Measurements from ENCODE around the gene CDS2. TPM values are rescaled to one million over a fixed set of nuclear protein-coding genes. Genes with fewer than 3 reads are reported as not detected.

Gene CDS2
- total RNA-seq, 4 donors from 2014 or later = 26.9 to 60.1 (median 30.3) TPM

GRCh38 chr20:5131502-5131901 is 4.7 kb downstream of the CDS2 start:
- H3K27ac ChIP-seq = peak overlapping the region; percentile 20 to 61 (median 56)
- no peaks in the 10 kb centered on the region for H3K27me3 ChIP-seq
- no peak for TF ChIP-seq POLR2A (IDR thresholded peaks at IDR 0.05)
- no peak for TF ChIP-seq CTCF (IDR thresholded peaks at IDR 0.05)
- TF ChIP-seq POLR2AphosphoS5 (IDR thresholded peaks at IDR 0.05) = no peak
- no peak for TF ChIP-seq EP300 (IDR thresholded peaks at IDR 0.05; ENCODE audit: low read depth)
- intact Hi-C loops (cut with DNase I; ENCODE audit: low total_unique reads) (no loop called here), in situ Hi-C loops (cut with MboI; ENCODE audit: low pct_ligation_motif_present in 1 of 4, low pct_unique_long_range_greater_than_20kb in 1 of 4, low sequenced_read_pairs in 3 of 4) (loop anchor here in 2 of 4 donors (10.0 kb wide), 1 partner anchor 53 kb away; no protein-coding TSS in a partner anchor)
- no peak overlapping the region for H3K4me3 ChIP-seq
- H3K9me3 ChIP-seq = no peaks in the 10 kb centered on the region
- no peaks in the 10 kb centered on the region for H3K36me3 ChIP-seq
- DNase-seq = no peak
- WGBS, 2 donors (ENCODE audit: low coverage in 1 of 2) = 71 to 75% methylated on average over 4 to 5 of the region's 5 CpGs
- peaks cover 18 to 52% (median 33%) of the 10 kb centered on the region in 4 donors for H3K4me1 ChIP-seq

DNA sequence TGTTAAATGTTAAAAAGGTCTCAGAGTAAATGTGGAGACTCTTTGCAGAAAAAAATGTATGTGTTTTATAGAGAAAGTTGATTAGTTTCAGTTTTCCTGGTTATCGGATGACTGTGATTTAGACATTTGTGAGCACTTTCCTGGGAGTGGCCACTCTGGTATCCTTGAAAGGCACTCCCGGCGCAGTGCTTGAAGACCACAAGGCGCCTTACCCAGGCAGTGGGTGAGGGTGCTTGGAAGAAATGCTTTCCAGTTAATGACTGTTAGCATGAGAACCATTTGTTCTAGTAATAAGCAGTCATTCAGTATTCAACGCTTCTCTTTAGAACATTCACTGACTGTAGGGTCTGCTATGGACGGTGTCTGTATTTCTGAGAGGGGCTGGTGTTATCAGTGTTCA is 7.2 kb downstream of the CDS2 start:
- Histone ChIP-seq H3K36me3 (no peaks in the 10 kb centered on the region), H3K27me3 (no peaks in the 10 kb centered on the region), H3K4me3 (no peak overlapping the region), H3K9me3 (no peaks in the 10 kb centered on the region), H3K27ac (no peak overlapping the region), H3K4me1 (peaks cover 15 to 39% (median 22%) of the 10 kb centered on the region in 4 donors)
- no peak for DNase-seq
- TF ChIP-seq EP300 (IDR thresholded peaks at IDR 0.05; ENCODE audit: low read depth) (no peak), CTCF (IDR thresholded peaks at IDR 0.05) (no peak), POLR2AphosphoS5 (IDR thresholded peaks at IDR 0.05) (no peak), POLR2A (IDR thresholded peaks at IDR 0.05) (no peak)
- in situ Hi-C loops (cut with MboI; ENCODE audit: low pct_ligation_motif_present in 1 of 4, low pct_unique_long_range_greater_than_20kb in 1 of 4, low sequenced_read_pairs in 3 of 4) = loop anchor here in 2 of 4 donors (10.0 kb wide), 1 partner anchor 51 kb away; no protein-coding TSS in a partner anchor
- intact Hi-C loops (cut with DNase I; ENCODE audit: low total_unique reads) = no loop called here
- WGBS, 2 donors (ENCODE audit: low coverage in 1 of 2) = 96 to 98% methylated on average over 5 to 6 of the region's 6 CpGs

DNA sequence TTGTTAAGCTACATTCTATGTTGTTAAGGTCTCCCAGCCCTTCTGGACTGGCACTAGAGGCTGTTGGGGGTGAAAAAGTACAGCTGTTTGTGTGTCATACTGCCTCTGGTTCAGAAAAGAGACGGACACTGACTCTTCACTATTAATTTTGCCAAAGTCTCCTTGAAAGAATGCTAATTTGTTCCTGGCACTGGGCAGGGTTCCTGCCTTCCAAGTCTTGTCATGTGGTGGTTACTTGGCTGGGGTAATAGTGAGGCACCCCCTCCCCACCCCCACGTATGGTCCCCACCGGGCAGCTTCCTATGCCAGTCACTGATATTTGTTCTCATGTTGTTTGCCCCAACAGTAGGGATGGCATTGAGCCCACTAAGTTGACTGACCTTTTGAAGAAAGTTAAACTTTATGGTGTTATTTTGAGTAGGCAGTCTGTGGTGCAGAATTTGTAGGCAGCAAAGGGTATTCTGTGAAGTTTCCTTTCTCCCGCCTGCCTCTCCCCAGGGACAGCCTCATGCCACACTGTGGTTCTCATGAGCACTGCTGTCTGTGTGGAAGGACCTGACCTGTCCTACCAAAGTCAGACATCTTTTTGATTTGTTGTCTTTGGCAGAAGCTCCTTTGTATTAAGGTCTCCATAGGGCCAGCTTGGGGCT is 8.7 kb downstream of the CDS2 start:
- H3K4me3 ChIP-seq = no peak overlapping the region
- peak overlapping the region in 2 of 4 donors; percentile 9 to 24 for H3K27ac ChIP-seq
- no peaks in the 10 kb centered on the region for H3K27me3 ChIP-seq
- intact Hi-C loops (cut with DNase I; ENCODE audit: low total_unique reads) (no loop called here), in situ Hi-C loops (cut with MboI; ENCODE audit: low pct_ligation_motif_present in 1 of 4, low pct_unique_long_range_greater_than_20kb in 1 of 4, low sequenced_read_pairs in 3 of 4) (loop anchor here in 2 of 4 donors (10.0 kb wide), 1 partner anchor 49 kb away; no protein-coding TSS in a partner anchor)
- no peaks in the 10 kb centered on the region for H3K36me3 ChIP-seq
- no peak for TF ChIP-seq POLR2A (IDR thresholded peaks at IDR 0.05)
- TF ChIP-seq CTCF (IDR thresholded peaks at IDR 0.05) = no peak
- no peak for TF ChIP-seq EP300 (IDR thresholded peaks at IDR 0.05; ENCODE audit: low read depth)
- no peak for TF ChIP-seq POLR2AphosphoS5 (IDR thresholded peaks at IDR 0.05)
- no peaks in the 10 kb centered on the region for H3K9me3 ChIP-seq
- no peak for DNase-seq
- peaks cover 15 to 45% (median 30%) of the 10 kb centered on the region in 4 donors for H3K4me1 ChIP-seq
- 72 to 100% methylated on average over 1 to 4 of the region's 4 CpGs for WGBS, 2 donors (ENCODE audit: low coverage in 1 of 2)

DNA sequence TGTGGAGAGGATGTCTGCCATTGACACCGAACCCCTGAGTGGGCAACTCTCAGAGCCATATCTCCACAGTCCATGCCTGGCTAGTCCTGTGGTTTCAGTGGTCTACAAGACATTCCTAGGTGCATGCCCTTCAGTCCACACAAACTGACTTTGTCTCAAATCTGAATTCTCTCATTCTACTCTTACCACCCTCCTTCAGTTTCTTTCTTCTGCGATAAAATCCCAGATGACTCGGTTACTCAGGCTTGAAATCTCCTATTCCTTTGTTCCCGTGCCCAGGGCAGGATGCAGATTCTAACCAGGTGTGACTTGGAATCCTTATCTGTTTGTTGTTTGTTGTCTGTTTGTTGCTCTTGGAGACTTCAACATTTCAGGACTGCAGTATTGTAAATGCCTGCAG is 9.3 kb downstream of the CDS2 start:
- no peaks in the 10 kb centered on the region for H3K36me3 ChIP-seq
- H3K27me3 ChIP-seq = no peaks in the 10 kb centered on the region
- no peaks in the 10 kb centered on the region for H3K9me3 ChIP-seq
- H3K27ac ChIP-seq = no peak overlapping the region
- intact Hi-C loops (cut with DNase I; ENCODE audit: low total_unique reads) = no loop called here
- TF ChIP-seq POLR2A (IDR thresholded peaks at IDR 0.05) = no peak
- TF ChIP-seq POLR2AphosphoS5 (IDR thresholded peaks at IDR 0.05) = no peak
- TF ChIP-seq EP300 (IDR thresholded peaks at IDR 0.05; ENCODE audit: low read depth) = no peak
- TF ChIP-seq CTCF (IDR thresholded peaks at IDR 0.05) = no peak
- 59 to 70% methylated on average over 4 of the region's 4 CpGs for WGBS, 2 donors (ENCODE audit: low coverage in 1 of 2)
- no peak for DNase-seq
- no peak overlapping the region for H3K4me3 ChIP-seq
- in situ Hi-C loops (cut with MboI; ENCODE audit: low pct_ligation_motif_present in 1 of 4, low pct_unique_long_range_greater_than_20kb in 1 of 4, low sequenced_read_pairs in 3 of 4) = loop anchor here in 2 of 4 donors (10.0 kb wide), 1 partner anchor 49 kb away; no protein-coding TSS in a partner anchor
- H3K4me1 ChIP-seq = peaks cover 18 to 51% (median 31%) of the 10 kb centered on the region in 4 donors
